Astrocyte (in vitro differentiated cells and primary cell): Measurements from ENCODE around the gene PELI2.

Experiments used
- CTCF ChIP-seq: IDR thresholded peaks from 2 replicates; pipeline ENCODE4 v1.5.1; 2011; ENCODE audit warnings: low read depth, mild to moderate bottlenecking, inconsistent platforms, low read length, moderate library complexity; ENCODE audit not compliant: insufficient read depth
- EZH2 ChIP-seq: IDR thresholded peaks from 2 replicates; pipeline ENCODE4 v1.6.1; 2012; ENCODE audit warnings: mild to moderate bottlenecking, low read length, inconsistent platforms; ENCODE audit not compliant: insufficient read depth

- TF ChIP-seq CTCF (no peak), EZH2 (no peak)
These were observed 34.0 kb downstream of the PELI2 start for GRCh38 chr14:56152221-56152620.
